ENCODE measurements around the gene MRAP. TPM values are rescaled to one million over a fixed set of nuclear protein-coding genes. Genes with fewer than 3 reads are reported as not detected.

Gene MRAP
- total RNA-seq, 1 donor from 2014 or later, result not detected

- Mint-ChIP-seq H3K27me3 (ENCODE audit: low read depth) (no peaks in the 10 kb centered on the region), H3K4me1 (no peaks in the 10 kb centered on the region), H3K9me3 (peaks cover 4% of the 10 kb centered on the region), H3K36me3 (peaks cover 50% of the 10 kb centered on the region), H3K27ac (no peak overlapping the region), H3K4me3 (no peak overlapping the region)
- TF ChIP-seq CTCF (IDR thresholded peaks at IDR 0.05; ENCODE audit: unreplicated experiment), result no peak
- DNase-seq (ENCODE audit: low spot score in 2 of 2, unreplicated experiment in 2 of 2), result no peak
These were observed 24.0 kb downstream of the MRAP start for GRCh38 chr21:32322676-32323075.

GRCh38 chr21:32325706-32326105 lies 27.1 kb downstream of the MRAP start:
- Mint-ChIP-seq H3K9me3 (peaks cover 7% of the 10 kb centered on the region), H3K27me3 (ENCODE audit: low read depth) (no peaks in the 10 kb centered on the region), H3K36me3 (peaks cover 57% of the 10 kb centered on the region), H3K27ac (no peak overlapping the region), H3K4me3 (no peak overlapping the region), H3K4me1 (peaks cover 4% of the 10 kb centered on the region)
- no peak for TF ChIP-seq CTCF (IDR thresholded peaks at IDR 0.05; ENCODE audit: unreplicated experiment)
- DNase-seq (ENCODE audit: low spot score in 2 of 2, unreplicated experiment in 2 of 2), result peak in 1 of 2 experiments; percentile 3

- H3K4me1 Mint-ChIP-seq, result peaks cover 4% of the 10 kb centered on the region
- H3K36me3 Mint-ChIP-seq, result peaks cover 66% of the 10 kb centered on the region
- no peak overlapping the region for H3K4me3 Mint-ChIP-seq
- peaks cover 12% of the 10 kb centered on the region for H3K9me3 Mint-ChIP-seq
- TF ChIP-seq CTCF (IDR thresholded peaks at IDR 0.05; ENCODE audit: unreplicated experiment), result no peak
- DNase-seq (ENCODE audit: low spot score in 2 of 2, unreplicated experiment in 2 of 2), result no peak
- H3K27ac Mint-ChIP-seq, result no peak overlapping the region
- no peaks in the 10 kb centered on the region for H3K27me3 Mint-ChIP-seq (ENCODE audit: low read depth)
These were observed 29.9 kb downstream of the MRAP start for GRCh38 chr21:32328595-32328994.

GRCh38 chr21:32329331-32329730 lies 30.7 kb downstream of the MRAP start:
- H3K4me1 Mint-ChIP-seq, result peaks cover 4% of the 10 kb centered on the region
- no peak for DNase-seq (ENCODE audit: low spot score in 2 of 2, unreplicated experiment in 2 of 2)
- no peaks in the 10 kb centered on the region for H3K27me3 Mint-ChIP-seq (ENCODE audit: low read depth)
- TF ChIP-seq CTCF (IDR thresholded peaks at IDR 0.05; ENCODE audit: unreplicated experiment), result no peak
- no peak overlapping the region for H3K4me3 Mint-ChIP-seq
- H3K9me3 Mint-ChIP-seq, result peaks cover 12% of the 10 kb centered on the region
- peaks cover 64% of the 10 kb centered on the region for H3K36me3 Mint-ChIP-seq
- H3K27ac Mint-ChIP-seq, result peak overlapping the region; percentile 12

GRCh38 chr21:32329776-32330175 lies 31.1 kb downstream of the MRAP start:
- DNase-seq (ENCODE audit: low spot score in 2 of 2, unreplicated experiment in 2 of 2), result no peak
- Mint-ChIP-seq H3K27ac (no peak overlapping the region), H3K9me3 (peaks cover 12% of the 10 kb centered on the region), H3K4me1 (peaks cover 4% of the 10 kb centered on the region), H3K27me3 (ENCODE audit: low read depth) (no peaks in the 10 kb centered on the region), H3K4me3 (no peak overlapping the region), H3K36me3 (peaks cover 60% of the 10 kb centered on the region)
- no peak for TF ChIP-seq CTCF (IDR thresholded peaks at IDR 0.05; ENCODE audit: unreplicated experiment)

GRCh38 chr21:32330784-32331311 lies 32.2 kb downstream of the MRAP start:
- H3K27ac Mint-ChIP-seq, result no peak overlapping the region
- no peaks in the 10 kb centered on the region for H3K27me3 Mint-ChIP-seq (ENCODE audit: low read depth)
- H3K4me1 Mint-ChIP-seq, result peaks cover 4% of the 10 kb centered on the region
- peaks cover 62% of the 10 kb centered on the region for H3K36me3 Mint-ChIP-seq
- DNase-seq (ENCODE audit: low spot score in 2 of 2, unreplicated experiment in 2 of 2), result no peak
- H3K4me3 Mint-ChIP-seq, result no peak overlapping the region
- no peak for TF ChIP-seq CTCF (IDR thresholded peaks at IDR 0.05; ENCODE audit: unreplicated experiment)
- peaks cover 12% of the 10 kb centered on the region for H3K9me3 Mint-ChIP-seq

Data from mesothelial cell of epicardium (in vitro differentiated cells).